Inferior parietal cortex (tissue), 1 donor: ENCODE data around the gene CDC45.

Experiments
- DNase-seq: peaks from one replicate; pipeline ENCODE4 v3.0.0-alpha.2; 2016; ENCODE audit errors: extremely low spot score

CDC45 gene

DNA sequence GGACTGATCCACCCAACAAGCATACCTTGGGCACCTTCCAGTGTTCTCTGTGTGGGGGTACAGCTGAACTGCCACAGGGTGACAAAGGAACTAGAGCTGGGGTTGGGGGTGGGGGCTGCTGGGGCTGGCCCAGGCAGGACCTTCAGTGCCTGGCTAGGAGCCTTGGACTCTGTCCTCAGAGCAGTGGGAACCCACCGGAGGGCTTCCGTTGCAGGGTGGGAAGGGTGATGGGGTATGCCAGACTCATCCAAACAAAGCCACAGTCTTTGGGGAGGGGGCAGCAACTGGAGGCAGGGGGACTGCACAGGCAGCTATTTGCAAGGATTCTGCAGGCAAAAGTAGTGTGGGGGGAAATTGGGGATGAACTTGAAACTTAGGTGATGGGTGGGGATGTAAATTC lies 80.2 kb downstream of the CDC45 start:
- no peak for DNase-seq

DNA sequence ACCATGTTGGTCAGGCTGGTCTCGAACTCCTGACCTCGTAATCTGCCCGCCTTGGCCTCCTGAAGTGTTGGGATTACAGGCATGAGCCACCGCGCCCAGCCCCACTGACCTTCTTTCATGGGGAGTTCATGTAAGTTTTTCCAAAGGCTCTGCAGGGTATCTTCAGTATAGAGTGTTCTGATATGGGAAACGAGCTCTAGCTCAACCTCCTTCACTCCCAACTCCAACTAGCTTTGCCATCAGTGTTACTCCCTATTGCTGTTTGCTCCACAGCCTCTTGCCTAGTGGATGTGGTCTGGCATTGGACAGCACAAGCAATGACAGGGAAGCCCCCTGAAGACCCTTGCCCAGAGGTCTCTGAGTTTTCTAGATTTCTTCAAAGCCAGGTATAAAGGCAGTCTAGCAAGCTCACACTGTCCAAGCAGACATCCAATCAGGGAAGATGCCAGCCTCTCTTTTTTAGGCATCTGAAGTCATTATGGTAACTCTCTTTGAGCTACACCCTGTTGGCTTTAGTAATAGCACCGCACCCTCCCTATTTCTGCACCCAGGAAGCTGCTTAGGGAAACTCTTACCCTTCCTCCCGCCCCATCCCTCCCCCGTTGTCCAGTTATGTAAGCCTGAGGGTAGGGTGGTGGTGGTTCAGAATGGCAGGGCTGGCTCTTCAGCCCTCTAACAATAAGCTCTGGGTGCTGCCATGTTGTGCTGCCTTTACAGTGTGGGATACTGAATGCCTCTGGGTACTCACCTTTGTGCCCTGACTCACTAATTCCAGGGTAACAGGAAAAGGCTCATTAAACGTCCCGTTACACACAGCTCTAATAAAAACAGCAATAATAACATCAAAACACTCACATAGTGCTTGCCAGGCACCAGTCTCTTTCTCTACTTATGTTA lies 85.9 kb downstream of the CDC45 start:
- no peak for DNase-seq

DNA sequence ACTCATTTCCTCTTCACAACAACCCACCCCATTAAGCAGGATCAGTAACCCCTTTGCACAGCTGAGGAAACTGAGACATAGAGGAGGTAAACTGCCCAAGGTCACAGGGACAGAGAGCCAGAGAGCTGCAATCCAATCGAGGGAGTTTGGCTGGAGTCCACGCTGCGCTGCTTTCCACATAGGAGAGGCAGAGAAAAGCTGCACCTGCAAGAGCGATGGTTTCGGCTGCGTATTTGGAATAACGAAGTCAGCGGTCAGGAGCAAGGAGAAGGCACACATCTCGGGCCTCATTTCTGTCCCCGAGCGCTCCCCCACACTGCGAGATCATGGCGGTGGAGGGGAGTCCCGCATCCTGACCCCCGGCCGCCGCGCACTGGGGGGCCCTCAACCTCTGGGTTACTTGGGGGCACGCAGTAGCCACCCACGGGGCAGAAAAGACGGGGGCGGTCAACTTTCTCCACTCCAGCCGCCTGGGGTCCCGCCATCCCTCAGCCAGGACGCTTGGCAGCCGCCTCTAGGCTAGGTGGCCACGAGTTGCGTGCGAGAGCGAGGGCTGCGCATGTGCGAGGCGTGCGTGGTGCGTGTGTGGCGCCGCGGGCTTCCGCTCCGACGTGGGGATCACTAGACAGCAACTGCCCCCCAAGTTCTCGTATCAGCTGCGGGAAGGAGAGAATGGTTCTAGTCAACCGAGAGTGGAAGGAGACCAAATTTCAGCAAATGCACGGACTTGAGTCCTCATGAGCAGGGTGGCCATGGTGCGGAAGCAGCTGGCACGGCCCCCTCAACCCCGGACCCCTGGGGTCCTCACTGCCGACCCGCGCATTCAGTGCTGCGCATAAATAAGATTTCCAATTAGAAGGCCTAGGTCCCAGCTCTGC lies 86.8 kb downstream of the CDC45 start:
- no peak for DNase-seq

- no peak for DNase-seq
These were observed 87.7 kb downstream of the CDC45 start for GRCh38 chr22:19567157-19568009.

DNA sequence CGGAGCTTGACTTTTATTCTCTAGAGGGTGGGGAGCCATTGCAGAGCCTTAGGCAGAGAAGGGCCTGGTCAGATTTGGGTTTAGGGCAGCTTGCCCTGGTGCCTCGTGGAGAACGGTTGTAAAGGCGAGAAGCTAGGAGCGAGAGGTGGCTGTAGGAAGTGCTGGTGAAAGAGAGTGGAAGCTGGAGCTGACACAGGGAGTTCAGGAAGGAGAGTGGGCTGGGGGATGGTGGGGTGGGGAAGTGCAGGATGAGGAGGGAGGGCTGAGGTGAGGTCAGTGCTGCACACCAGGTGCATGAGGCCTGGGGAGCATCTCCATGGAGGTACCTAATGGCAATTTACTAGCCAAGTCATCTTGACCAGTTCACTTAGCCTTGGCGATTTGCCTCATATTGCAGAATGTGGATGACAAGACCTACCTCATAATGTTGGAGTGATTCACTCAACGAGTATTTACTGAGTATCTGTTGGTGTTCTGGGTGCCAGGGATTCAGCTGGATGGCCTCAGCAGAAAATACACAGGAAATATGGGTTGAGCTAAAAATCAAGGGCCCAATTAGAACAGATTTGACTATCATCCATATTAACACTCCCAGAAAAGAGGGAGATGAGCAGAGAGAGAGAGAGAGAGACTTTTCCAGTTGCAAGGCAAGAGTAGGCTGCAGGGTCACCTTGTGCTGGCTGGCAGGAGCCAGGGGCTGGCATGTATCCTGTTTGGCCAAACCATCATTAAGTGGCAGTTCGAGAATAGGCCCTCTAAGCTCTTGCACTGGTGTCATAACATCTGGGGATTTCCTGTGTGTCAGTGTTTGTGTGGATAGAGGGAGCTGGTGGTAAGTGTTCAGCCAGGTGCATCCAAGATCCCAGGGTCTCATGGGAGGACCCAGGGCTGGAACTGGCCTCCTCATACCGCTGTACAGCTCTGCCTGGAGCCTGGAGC lies 88.9 kb downstream of the CDC45 start:
- no peak for DNase-seq

- DNase-seq, result no peak
These were observed 89.5 kb downstream of the CDC45 start for GRCh38 chr22:19569276-19569640.

GRCh38 chr22:19569976-19570375 lies 90.3 kb downstream of the CDC45 start:
- no peak for DNase-seq
